Muscle layer of duodenum (tissue), 2 donors: ENCODE measurements around the gene ATP13A2.

Source experiments
- H3K27ac ChIP-seq: one replicate; pipeline ENCODE4 v1.7.0; 2013; ENCODE audit warnings: mild to moderate bottlenecking, low read length
- H3K27me3 ChIP-seq: one replicate; pipeline ENCODE4 v1.7.0; 2013; ENCODE audit warnings: low read depth, mild to moderate bottlenecking, control low read depth, low read length
- H3K36me3 ChIP-seq, 2 donors: one replicate each; pipeline ENCODE4 v1.7.0; 2013; ENCODE audit warnings: low read length in 2 of 2, control low read depth in 1 of 2, mild to moderate bottlenecking in 1 of 2; ENCODE audit not compliant: insufficient read depth in 2 of 2, control insufficient read depth in 1 of 2
- H3K4me1 ChIP-seq, 2 donors: one replicate each; pipeline ENCODE4 v1.7.0; 2013; ENCODE audit warnings: low read length in 2 of 2, mild to moderate bottlenecking in 2 of 2, control low read depth in 1 of 2, moderate library complexity in 1 of 2; ENCODE audit not compliant: insufficient read depth in 2 of 2, control insufficient read depth in 1 of 2
- H3K4me3 ChIP-seq, 2 donors: one replicate each; pipeline ENCODE4 v1.7.0; 2013; ENCODE audit warnings: low read length in 2 of 2, low read depth in 1 of 2, mild to moderate bottlenecking in 1 of 2
- H3K9me3 ChIP-seq, 2 donors: one replicate each; pipeline ENCODE4 v1.7.0; 2013; ENCODE audit warnings: low read length in 2 of 2, control low read depth in 1 of 2, mild to moderate bottlenecking in 1 of 2; ENCODE audit not compliant: control insufficient read depth in 1 of 2
- donor health status: healthy.

Gene ATP13A2

GRCh38 chr1:17001760-17002523 is 9.8 kb downstream of the ATP13A2 start:
- H3K4me1 ChIP-seq = no peaks in the 10 kb centered on the region
- H3K36me3 ChIP-seq = peaks cover 25 to 56% of the 10 kb centered on the region in 2 donors
- H3K9me3 ChIP-seq = no peaks in the 10 kb centered on the region
- no peak overlapping the region for H3K27ac ChIP-seq
- H3K4me3 ChIP-seq = no peak overlapping the region
- H3K27me3 ChIP-seq = no peaks in the 10 kb centered on the region

DNA sequence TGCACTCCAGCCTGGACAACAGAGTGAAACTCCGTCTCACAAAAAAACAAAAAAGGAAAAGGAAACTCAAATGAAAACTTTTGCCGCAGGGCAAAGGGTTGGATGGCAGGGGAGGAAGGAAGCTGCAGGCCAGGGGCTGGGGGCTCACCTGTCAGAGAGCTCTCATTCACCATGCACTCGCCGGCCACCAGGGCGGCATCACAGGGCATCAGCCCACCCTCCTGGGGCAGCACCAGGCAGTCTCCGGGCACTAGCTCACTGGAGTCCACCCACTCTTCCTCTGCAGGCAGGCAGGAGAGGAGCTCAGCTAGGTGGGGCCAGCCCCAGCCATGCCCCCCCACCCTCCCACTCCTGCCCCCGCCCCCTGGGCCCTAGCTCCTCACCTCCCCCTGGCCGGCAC is 11.9 kb downstream of the ATP13A2 start:
- Histone ChIP-seq H3K4me3 (no peak overlapping the region), H3K27ac (no peak overlapping the region), H3K36me3 (peaks cover 25 to 64% of the 10 kb centered on the region in 2 donors), H3K4me1 (no peaks in the 10 kb centered on the region), H3K9me3 (no peaks in the 10 kb centered on the region), H3K27me3 (no peaks in the 10 kb centered on the region)

GRCh38 chr1:16998589-16998988 is 13.1 kb downstream of the ATP13A2 start:
- H3K9me3 ChIP-seq = no peaks in the 10 kb centered on the region
- H3K36me3 ChIP-seq = peaks cover 18 to 52% of the 10 kb centered on the region in 2 donors
- no peaks in the 10 kb centered on the region for H3K4me1 ChIP-seq
- no peak overlapping the region for H3K27ac ChIP-seq
- H3K27me3 ChIP-seq = no peaks in the 10 kb centered on the region
- no peak overlapping the region for H3K4me3 ChIP-seq

- no peaks in the 10 kb centered on the region for H3K4me1 ChIP-seq
- no peaks in the 10 kb centered on the region for H3K9me3 ChIP-seq
- H3K36me3 ChIP-seq = peaks cover 10 to 38% of the 10 kb centered on the region in 2 donors
- no peak overlapping the region for H3K4me3 ChIP-seq
- no peak overlapping the region for H3K27ac ChIP-seq
- no peaks in the 10 kb centered on the region for H3K27me3 ChIP-seq
Measured at GRCh38 chr1:16996845-16997244, 14.9 kb downstream of the ATP13A2 start.

DNA sequence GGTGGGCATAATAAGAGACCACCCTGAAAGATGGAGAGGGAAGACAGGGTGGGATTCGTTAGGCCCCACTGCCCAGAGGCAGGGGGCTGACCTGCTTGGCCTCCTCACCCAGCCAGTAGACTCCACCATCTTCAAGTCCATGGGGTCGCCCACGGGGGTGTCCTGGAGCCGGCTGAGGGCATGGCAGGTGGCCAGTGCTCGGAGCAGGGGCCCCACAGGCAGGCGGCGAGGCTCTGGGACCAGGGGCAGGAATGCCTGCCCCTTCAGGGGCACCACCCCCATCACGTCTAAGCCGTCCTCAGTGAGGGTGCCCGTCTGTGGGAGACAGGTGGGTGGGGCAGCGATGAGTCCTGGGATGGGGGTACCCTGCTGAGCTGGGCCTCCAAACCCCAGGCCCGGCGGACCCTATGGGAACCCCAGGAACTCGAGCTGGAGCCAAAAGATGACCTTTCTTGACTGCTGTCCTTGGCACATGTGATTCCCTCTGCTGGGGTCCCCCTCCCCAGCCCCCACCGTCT is 18.1 kb downstream of the ATP13A2 start:
- H3K4me3 ChIP-seq = no peak overlapping the region
- no peak overlapping the region for H3K27ac ChIP-seq
- H3K27me3 ChIP-seq = no peaks in the 10 kb centered on the region
- H3K9me3 ChIP-seq = no peaks in the 10 kb centered on the region
- no peaks in the 10 kb centered on the region for H3K4me1 ChIP-seq
- H3K36me3 ChIP-seq = peaks cover 4 to 30% of the 10 kb centered on the region in 2 donors

DNA sequence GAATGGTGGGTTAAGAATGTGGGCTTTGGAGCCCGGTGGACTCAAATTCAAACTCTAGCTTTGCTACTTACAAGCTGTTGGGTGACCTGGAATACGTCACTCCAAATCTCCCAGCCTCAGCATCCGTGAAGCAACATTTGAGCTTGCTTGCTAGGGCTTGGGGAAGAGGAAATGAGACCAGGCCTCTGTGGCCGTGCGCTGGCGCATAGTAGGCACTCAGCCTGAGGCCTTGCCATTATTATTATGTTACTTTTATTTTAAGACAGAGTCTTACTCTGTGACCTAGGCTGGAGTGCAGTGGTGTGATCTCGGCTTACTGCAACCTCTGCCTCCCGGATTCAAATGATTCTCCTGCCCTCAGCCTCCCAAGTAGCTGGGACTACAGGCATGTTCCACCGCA is 19.1 kb downstream of the ATP13A2 start:
- no peak overlapping the region for H3K27ac ChIP-seq
- peaks cover 2 to 28% of the 10 kb centered on the region in 2 donors for H3K36me3 ChIP-seq
- H3K27me3 ChIP-seq = no peaks in the 10 kb centered on the region
- no peaks in the 10 kb centered on the region for H3K4me1 ChIP-seq
- H3K9me3 ChIP-seq = no peaks in the 10 kb centered on the region
- H3K4me3 ChIP-seq = no peak overlapping the region

DNA sequence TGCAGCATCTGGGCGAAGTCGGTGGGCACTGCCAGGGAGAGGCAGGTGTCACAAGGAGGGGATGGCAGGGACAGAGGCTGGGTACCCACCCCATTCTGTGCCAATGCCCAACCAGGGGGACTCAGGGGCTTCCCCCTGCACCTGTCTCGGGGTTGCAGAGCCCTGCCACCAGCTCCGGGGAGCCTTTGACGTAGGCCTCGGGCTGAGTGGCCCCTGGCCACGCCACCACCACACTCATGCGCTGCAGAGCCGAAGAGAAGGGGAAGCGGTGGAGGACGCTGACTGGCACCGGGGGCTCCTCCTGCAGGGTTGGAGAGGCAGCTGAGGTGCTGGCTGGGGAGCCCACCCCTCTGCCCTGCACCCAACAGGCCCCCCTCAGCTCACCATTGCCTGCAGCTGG is 19.6 kb downstream of the ATP13A2 start:
- Histone ChIP-seq H3K4me3 (no peak overlapping the region), H3K4me1 (no peaks in the 10 kb centered on the region), H3K27ac (no peak overlapping the region), H3K36me3 (peaks cover 6 to 33% of the 10 kb centered on the region in 2 donors), H3K9me3 (no peaks in the 10 kb centered on the region), H3K27me3 (no peaks in the 10 kb centered on the region)

GRCh38 chr1:16991571-16991970 is 20.2 kb downstream of the ATP13A2 start:
- Histone ChIP-seq H3K27ac (no peak overlapping the region), H3K9me3 (no peaks in the 10 kb centered on the region), H3K4me1 (no peaks in the 10 kb centered on the region), H3K4me3 (no peak overlapping the region), H3K27me3 (no peaks in the 10 kb centered on the region), H3K36me3 (peaks cover 6 to 33% of the 10 kb centered on the region in 2 donors)

DNA sequence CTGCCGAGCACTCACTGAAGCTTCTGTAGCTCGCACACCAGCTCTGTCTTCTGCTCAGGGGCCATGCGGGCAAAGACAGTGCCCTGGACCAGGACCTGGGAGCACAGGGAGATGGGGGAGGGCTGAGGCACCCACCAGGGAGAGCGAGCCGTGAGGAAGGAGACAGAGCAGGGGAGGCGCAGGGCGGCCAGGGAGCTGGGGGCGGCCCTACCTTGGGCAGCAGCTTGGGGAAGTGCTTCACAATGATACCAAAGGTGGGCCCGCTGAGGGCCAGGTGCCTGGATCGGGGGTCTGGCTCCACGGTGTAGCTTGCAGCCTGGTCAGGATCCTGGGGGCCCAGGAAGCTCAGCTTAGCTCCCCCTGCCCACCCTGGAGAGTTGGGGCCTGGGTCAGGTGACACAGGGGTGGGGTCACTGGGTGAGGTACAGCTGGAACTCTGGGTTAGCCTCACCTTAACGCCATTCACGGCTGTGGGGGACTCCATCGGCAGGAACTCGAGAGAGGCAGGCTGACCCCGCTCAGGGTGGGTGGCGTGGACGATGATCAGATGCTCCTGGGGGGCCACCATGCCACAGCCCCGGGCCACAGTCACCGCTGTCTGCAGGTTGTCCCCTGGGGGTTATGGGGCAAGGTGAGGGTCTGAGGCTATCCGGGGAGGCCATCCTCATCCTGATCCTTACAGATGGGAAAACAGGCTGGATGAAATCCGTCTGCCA is 21.9 kb downstream of the ATP13A2 start:
- Histone ChIP-seq H3K27ac (no peak overlapping the region), H3K36me3 (peaks cover 6 to 32% of the 10 kb centered on the region in 2 donors), H3K4me1 (peaks cover 0 to 2% of the 10 kb centered on the region in 2 donors), H3K9me3 (no peaks in the 10 kb centered on the region), H3K4me3 (no peak overlapping the region), H3K27me3 (no peaks in the 10 kb centered on the region)

- Histone ChIP-seq H3K27ac (no peak overlapping the region), H3K27me3 (no peaks in the 10 kb centered on the region), H3K4me3 (no peak overlapping the region), H3K36me3 (peaks cover 6 to 32% of the 10 kb centered on the region in 2 donors), H3K4me1 (peaks cover 0 to 5% of the 10 kb centered on the region in 2 donors), H3K9me3 (no peaks in the 10 kb centered on the region)
Measured at GRCh38 chr1:16988210-16988609, 23.5 kb downstream of the ATP13A2 start.

- H3K36me3 ChIP-seq = peaks cover 6 to 32% of the 10 kb centered on the region in 2 donors
- no peak overlapping the region for H3K4me3 ChIP-seq
- H3K27me3 ChIP-seq = no peaks in the 10 kb centered on the region
- no peaks in the 10 kb centered on the region for H3K9me3 ChIP-seq
- H3K27ac ChIP-seq = no peak overlapping the region
- peaks cover 0 to 5% of the 10 kb centered on the region in 2 donors for H3K4me1 ChIP-seq
Measured at GRCh38 chr1:16986962-16987361, 24.8 kb downstream of the ATP13A2 start.
